ENCODE data around the gene TNFSF12.
A peak's percentile ranks its signal among the peaks of the same experiment; 100 is the strongest.

TNFSF12 gene

DNA sequence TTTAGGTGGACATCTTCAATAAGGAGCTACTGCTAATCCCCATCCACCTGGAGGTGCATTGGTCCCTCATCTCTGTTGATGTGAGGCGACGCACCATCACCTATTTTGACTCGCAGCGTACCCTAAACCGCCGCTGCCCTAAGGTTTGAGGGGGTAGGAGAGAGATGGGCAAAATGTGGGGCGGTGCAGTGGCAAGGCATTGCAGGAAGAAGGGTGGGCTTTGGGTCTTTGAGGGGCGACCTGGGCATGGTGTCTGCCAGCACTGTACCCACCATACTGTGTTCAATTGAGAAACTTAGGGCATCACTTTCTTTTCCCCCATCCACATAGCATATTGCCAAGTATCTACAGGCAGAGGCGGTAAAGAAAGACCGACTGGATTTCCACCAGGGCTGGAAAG lies 21.5 kb downstream of the TNFSF12 start:
- no peak for DNase-seq (ENCODE audit: low spot score)

DNA sequence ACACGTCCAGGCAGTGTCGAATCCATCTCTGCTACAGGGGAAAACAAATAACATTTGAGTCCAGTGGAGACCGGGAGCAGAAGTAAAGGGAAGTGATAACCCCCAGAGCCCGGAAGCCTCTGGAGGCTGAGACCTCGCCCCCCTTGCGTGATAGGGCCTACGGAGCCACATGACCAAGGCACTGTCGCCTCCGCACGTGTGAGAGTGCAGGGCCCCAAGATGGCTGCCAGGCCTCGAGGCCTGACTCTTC lies 23.4 kb downstream of the TNFSF12 start:
- no peak for DNase-seq (ENCODE audit: low spot score)

DNA sequence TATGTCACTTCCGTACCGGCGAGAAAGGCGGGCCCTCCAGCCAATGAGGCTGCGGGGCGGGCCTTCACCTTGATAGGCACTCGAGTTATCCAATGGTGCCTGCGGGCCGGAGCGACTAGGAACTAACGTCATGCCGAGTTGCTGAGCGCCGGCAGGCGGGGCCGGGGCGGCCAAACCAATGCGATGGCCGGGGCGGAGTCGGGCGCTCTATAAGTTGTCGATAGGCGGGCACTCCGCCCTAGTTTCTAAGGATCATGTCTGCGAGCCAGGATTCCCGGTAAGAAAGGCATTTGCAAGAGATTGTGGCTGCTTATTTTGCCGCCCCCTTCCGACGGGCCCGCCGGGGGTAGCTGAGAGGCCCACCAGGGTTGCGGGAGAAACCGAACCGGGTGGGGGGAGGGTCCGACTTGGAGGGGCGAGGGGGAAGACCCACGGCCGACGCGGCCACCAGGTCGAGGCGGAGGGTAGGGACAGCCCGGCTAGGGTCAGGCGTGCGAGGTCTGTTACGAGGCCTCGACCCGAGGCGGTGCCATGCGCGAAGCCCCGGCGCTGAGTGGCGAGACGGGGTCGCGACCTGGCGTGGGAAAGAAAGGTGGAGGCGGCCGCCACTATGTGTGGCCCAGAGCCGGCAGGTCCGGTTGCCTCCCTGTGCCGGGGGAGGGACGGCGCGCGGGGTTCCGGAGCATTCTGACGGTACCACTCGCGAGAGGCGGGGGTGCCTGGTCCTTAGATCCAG lies 23.9 kb downstream of the TNFSF12 start:
- DNase-seq (ENCODE audit: low spot score), result peak; percentile 100

DNA sequence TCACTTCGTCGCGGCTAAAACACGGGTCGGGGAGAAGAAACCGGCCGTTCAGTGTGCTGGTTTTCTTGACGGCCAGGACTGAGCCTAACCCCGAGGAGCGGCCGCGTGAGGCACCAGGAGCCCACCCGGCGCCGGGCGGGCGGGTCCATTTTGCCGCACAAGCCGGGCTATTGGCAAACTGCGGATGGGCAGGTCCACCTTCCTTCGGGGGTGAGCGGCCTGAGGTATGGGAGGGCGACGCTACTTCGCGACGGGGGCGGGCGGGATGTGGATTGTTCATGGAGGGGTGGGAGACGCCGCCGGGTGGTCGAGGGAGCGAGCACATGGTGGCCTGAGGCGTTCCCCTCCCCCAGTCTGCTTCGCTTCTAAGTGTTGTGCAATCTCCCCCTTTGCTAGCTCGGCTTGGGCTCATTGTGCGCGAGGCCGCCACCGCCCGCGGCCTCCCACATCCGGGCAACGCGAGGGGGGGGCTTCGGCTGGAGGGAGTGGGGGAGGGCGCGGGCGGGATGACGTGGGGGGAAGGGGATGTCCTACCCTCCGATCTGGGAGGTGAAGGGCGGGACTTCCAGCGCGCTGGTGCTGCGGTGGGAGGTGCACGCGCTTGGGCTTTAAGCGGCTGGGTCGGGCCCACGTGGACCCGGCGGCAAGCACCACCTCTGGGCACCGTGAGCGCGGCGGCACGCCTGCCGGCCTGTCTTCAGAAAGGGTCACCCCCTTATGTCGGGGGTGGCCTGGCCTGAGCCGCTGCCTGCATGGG lies 24.6 kb downstream of the TNFSF12 start:
- DNase-seq (ENCODE audit: low spot score), result peak; percentile 73

DNA sequence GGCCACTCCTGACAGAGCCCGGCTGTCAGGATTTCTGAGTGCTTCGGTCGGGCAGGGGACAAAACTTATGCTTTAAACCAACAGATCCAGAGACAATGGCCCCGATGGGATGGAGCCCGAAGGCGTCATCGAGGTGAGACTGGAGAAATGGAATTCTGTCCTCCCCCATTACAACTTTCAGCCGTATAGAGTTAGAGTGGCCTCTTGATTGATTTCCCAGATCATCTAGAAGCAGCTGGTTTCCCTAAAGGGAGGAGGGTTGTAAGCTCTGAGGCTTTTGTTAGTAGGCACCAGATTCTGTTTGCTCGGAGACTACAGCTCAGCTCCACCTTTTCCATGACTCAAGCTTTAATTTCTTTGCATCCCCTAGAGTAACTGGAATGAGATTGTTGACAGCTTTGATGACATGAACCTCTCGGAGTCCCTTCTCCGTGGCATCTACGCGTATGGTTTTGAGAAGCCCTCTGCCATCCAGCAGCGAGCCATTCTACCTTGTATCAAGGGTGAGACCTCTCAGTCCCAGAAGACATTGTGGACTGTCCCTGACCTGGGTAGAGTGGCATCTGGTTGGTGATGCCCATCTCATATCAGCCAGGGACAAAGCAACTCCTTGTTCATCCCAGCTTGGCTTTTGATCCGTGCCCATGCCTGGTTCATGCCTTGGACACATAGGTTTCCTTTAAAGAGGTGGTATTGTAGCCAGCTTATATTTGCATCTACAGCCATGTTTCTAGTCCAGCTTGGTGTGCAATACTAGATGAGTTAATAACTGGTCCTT lies 25.5 kb downstream of the TNFSF12 start:
- no peak for DNase-seq (ENCODE audit: low spot score)

DNA sequence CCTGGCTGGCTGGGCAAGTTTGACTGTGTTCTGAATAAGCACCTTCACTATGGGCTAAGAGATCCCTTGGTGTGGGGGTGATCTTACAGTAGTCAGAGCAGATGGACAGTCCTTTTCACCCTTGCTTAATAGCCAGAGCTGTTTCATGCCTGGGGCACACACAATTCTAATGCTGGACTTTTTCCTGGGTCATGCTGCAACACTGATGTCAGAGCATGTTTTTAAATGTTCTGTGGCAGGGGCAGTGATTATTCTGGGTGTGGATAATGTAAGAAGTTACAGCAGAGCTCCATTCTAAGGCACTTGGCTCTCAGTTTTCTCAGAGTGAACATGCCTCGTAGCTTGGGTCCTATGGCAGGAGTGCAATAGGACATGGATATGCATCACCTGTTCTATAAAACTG lies 26.6 kb downstream of the TNFSF12 start:
- DNase-seq (ENCODE audit: low spot score), result no peak

DNA sequence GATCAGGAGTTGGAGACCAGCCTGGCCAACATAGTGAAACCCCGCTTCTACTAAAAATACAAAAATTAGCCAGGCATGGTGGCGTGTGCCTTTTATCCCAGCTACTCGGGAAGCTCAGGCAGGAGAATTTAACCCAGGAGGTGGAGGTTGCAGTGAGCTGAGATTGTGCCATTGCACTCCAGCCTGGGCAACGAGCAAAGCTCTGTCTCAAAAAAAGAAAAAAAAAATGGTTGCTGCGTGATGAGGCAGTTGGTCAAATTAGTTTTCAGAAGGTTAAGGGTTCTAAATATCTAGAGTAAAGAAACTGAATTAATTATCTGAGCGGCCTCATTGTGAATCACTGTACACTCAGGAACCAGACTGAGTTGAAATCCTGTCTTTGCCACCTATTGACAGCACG lies 27.1 kb downstream of the TNFSF12 start:
- DNase-seq (ENCODE audit: low spot score), result no peak

DNA sequence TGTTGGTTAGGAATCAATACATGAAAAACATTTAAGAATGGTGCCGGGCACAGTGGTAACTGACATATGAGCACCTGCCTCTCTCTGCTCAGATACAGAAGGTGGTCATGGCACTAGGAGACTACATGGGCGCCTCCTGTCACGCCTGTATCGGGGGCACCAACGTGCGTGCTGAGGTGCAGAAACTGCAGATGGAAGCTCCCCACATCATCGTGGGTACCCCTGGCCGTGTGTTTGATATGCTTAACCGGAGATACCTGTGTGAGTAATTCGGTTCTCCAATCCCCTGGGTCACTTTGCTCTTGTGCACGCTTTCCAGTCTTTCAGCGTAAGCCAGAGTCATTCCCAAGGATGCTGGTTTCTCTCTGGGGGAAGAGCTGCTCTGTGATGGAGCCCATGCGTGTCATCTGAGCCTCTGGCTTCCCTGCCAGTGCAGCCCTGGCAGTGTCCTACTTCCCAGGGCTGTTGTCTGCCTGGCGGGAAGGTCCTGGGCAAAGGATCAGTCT lies 27.6 kb downstream of the TNFSF12 start:
- DNase-seq (ENCODE audit: low spot score), result no peak

DNA sequence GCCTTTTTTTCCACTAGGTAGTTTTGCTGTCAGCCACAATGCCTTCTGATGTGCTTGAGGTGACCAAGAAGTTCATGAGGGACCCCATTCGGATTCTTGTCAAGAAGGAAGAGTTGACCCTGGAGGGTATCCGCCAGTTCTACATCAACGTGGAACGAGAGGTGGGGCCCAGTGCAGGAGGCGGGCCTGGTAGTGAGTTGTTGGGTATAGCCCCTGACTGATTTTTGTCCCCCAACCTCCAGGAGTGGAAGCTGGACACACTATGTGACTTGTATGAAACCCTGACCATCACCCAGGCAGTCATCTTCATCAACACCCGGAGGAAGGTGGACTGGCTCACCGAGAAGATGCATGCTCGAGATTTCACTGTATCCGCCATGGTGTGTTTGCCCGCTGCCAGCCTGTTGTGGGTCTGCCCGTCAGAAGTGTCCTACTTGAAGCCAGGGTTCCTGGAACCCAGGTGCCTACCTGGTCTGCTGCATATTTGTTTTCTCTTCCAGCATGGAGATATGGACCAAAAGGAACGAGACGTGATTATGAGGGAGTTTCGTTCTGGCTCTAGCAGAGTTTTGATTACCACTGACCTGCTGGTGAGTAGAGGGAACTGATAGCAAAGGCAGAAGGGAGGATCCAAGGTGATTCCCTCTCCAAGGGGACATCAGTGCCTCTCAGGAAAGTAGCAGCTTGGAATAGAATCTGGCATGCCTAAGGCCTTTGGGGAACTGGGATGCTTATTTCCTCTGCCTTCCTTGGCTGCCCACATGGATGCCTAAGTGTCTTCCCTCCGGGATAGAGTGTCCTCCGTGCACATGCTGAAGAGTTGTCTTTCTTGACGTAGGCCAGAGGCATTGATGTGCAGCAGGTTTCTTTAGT lies 28.7 kb downstream of the TNFSF12 start:
- DNase-seq (ENCODE audit: low spot score), result no peak

DNA sequence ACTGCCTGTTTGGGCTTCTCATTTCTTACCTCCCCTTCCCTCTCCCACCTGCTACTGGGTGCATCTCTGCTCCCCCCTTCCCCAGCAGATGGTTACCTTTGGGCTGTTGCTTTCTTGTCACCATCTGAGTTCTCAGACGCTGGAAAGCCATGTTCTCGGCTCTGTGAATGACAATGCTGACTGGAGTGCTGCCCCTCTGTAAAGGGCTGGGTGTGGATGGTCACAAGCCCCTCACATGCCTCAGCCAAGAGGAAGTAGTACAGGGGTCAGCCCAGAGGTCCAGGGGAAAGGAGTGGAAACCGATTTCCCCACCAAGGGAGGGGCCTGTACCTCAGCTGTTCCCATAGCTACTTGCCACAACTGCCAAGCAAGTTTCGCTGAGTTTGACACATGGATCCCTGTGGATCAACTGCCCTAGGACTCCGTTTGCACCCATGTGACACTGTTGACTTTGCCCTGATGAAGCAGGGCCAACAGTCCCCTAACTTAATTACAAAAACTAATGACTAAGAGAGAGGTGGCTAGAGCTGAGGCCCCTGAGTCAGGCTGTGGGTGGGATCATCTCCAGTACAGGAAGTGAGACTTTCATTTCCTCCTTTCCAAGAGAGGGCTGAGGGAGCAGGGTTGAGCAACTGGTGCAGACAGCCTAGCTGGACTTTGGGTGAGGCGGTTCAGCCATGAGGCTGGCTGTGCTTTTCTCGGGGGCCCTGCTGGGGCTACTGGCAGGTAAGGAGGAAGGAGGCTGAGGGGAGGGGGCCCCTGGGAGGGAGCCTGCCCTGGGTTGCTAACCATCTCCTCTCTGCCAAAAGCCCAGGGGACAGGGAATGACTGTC lies 30.4 kb downstream of the TNFSF12 start, which contains the start of gene CD68:
Gene CD68, plus strand, starts transcription at position 638 of the 833 bp plus-strand sequence. Its CDS starts 40 bp downstream, at position 678.
- DNase-seq (ENCODE audit: low spot score), result peak; percentile 96

DNA sequence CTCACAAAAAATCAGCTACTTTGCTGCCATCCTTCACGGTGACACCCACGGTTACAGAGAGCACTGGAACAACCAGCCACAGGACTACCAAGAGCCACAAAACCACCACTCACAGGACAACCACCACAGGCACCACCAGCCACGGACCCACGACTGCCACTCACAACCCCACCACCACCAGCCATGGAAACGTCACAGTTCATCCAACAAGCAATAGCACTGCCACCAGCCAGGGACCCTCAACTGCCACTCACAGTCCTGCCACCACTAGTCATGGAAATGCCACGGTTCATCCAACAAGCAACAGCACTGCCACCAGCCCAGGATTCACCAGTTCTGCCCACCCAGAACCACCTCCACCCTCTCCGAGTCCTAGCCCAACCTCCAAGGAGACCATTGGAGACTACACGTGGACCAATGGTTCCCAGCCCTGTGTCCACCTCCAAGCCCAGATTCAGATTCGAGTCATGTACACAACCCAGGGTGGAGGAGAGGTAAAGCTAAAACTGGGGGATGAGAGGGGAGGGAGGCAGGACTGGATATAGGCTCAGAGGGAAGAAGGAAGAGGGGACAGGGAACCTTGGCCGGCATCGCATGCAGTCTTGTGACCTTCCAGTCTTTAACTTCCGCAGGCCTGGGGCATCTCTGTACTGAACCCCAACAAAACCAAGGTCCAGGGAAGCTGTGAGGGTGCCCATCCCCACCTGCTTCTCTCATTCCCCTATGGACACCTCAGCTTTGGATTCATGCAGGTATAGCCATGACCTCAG lies 31.2 kb downstream of the TNFSF12 start:
- DNase-seq (ENCODE audit: low spot score), result no peak

DNA sequence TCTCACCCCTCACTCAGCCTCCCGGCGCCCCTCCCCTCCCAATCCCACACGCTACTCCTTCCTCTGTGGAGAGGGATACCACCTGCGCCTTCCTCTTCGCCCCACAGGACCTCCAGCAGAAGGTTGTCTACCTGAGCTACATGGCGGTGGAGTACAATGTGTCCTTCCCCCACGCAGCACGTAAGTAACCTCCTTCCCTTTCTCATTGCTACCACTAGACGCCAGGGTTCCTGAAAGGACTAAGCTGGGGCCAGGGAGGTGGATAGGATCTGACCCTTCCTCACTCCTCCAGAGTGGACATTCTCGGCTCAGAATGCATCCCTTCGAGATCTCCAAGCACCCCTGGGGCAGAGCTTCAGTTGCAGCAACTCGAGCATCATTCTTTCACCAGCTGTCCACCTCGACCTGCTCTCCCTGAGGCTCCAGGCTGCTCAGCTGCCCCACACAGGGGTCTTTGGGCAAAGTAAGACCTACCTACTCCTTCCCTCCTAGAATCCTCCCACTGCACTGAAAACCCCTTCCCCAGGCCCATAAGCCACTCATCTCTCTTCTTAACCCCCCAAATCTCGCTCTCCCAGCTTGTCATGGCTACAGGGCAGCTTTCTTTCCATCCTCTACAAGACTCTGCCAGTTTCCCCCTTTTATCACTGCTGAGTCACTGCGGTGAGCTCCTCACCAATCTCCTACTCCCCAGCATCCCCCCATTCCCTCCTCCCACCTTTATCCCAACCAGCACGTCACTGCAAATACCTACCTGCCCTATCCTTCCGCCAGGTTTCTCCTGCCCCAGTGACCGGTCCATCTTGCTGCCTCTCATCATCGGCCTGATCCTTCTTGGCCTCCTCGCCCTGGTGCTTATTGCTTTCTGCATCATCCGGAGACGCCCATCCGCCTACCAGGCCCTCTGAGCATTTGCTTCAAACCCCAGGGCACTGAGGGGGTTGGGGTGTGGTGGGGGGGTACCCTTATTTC lies 32.0 kb downstream of the TNFSF12 start:
- DNase-seq (ENCODE audit: low spot score), result no peak

DNA sequence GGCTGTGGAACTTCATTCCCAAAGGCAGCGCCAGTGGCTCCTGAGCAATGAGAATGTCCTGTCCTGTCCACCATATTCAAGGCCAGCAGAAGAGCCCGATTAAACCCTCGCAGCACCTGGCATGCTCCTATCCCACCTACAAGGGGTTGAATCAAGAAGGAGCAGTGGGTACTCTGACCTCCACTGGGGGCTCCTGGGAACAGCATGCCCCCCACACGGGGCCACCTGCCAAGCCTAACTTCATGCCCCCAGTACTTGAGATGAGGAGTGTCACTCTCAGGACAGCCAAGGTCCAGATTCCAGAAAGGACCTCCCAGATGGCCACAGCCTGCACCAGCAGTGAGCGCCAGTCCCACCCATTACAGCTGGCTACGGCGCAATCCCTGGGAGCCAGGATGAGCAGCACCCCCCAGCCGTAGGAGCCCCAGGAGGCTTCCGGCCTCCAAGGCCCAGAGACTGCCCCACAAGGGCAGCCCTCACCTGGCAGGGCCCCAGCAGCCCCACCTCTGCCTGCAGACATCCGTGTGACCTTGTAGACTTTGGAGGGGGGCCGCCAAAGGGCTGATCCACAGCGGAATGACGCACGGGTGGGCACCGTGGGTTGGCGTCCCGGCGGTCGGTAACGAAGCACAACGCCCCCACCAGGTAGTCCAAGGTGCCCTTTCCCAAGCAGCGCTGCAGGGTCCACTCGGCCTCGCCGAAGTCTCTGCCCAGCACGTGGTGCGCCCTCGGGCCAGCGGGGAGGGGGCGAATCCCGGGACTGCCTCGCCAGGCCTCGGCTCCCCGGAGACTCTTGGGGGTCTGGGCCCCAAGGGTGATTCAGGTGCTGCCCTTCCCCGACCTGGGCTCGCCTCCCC lies 33.8 kb downstream of the TNFSF12 start:
- no peak for DNase-seq (ENCODE audit: low spot score)

DNA sequence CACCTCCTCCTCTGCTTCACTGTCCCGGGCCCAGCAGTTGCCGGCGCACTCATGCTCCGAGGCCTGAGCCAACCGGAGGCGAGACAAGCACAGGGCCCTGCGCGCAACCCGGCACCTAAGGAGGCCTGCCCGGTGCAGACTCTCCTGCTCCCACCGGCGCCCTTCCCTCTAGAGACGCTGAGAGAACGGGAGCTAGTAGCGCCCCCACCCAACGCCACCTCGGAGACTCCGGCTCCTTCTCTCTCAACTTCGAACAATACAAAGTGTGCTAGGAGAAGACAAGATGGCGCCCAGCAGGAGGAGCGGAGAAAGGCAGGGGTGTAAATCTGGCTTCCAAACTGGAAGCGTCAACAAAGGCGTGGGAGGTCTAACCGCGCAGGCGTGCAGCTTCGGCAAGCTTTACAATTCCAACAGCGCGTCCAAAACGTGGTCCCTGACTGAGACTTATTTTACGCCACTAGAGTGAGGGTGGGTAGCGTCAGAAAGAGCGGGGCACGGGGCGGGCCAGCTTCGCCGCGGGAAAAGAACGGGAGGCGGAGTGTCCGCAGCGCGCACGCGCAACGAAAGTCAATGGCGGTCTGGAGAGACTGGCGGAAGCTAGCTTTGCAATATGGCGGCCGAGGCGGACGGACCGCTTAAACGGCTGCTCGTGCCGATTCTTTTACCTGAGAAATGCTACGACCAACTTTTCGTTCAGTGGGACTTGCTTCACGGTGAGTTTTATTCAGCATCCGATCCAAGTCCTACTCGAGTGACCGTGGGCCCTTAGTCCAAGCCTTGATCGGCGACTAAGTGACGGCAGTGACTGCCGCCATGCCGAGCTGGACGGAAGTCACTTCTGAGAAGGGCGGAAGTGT lies 34.6 kb downstream of the TNFSF12 start, which contains the start of gene MPDU1:
Gene MPDU1, plus strand, starts transcription at position 600 of the 857 bp plus-strand sequence. Its CDS starts 11 bp downstream, at position 611.
- peak; percentile 96 for DNase-seq (ENCODE audit: low spot score)

DNA sequence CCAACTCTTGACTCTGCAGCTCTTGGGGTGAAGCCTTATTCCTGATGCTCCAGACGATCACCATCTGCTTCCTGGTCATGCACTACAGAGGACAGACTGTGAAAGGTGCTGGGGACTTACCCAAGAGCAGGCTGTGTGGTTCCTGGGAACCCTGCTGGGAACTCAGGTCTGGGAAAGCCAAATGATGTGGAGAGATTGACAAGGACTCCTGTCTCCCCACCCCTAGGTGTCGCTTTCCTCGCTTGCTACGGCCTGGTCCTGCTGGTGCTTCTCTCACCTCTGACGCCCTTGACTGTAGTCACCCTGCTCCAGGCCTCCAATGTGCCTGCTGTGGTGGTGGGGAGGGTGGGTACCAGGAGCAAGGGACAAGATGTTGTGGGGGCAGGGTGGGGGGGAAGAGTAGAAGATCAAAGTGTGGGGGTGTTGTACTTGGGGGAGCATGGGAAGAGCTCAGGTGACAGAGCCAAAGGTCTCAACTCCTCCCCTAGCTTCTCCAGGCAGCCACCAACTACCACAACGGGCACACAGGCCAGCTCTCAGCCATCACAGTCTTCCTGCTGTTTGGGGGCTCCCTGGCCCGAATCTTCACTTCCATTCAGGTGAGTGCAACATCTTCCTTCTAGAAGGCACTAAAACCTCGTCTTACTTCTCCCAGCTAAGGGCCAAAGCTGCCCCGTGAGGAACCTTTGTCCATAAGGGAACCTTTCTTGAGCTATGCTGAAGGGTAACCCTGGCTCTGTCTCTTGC lies 38.0 kb downstream of the TNFSF12 start:
- no peak for DNase-seq (ENCODE audit: low spot score)
